ENCODE data around the gene FAM9A.

The FAM9A gene

GRCh38 chrX:8801041-8801599, at the start of gene FAM9A:
Gene FAM9A (minus strand): TSS chrX:8801383. CDS start chrX:8800171, 1,212 bp downstream.
- DNase-seq, result no peak

- DNase-seq, result no peak
Measured at GRCh38 chrX:8850478-8850877, 49.3 kb upstream of the FAM9A start.

GRCh38 chrX:8849945-8850344, 48.8 kb upstream of the FAM9A start:
- no peak for DNase-seq

GRCh38 chrX:8849458-8849857, 48.3 kb upstream of the FAM9A start:
- no peak for DNase-seq

GRCh38 chrX:8848911-8849310, 47.7 kb upstream of the FAM9A start:
- DNase-seq, result no peak

GRCh38 chrX:8848441-8848840, 47.3 kb upstream of the FAM9A start:
- DNase-seq, result no peak

GRCh38 chrX:8847360-8847759, 46.2 kb upstream of the FAM9A start:
- DNase-seq, result no peak

GRCh38 chrX:8846266-8846665, 45.1 kb upstream of the FAM9A start:
- no peak for DNase-seq

GRCh38 chrX:8845469-8845868, 44.3 kb upstream of the FAM9A start:
- DNase-seq, result no peak

GRCh38 chrX:8845060-8845459, 43.9 kb upstream of the FAM9A start:
- DNase-seq, result no peak

GRCh38 chrX:8844157-8844556, 43.0 kb upstream of the FAM9A start:
- no peak for DNase-seq

GRCh38 chrX:8841911-8842310, 40.7 kb upstream of the FAM9A start:
- no peak for DNase-seq

- no peak for DNase-seq
Measured at GRCh38 chrX:8834392-8834791, 33.2 kb upstream of the FAM9A start.

- DNase-seq, result no peak
Measured at GRCh38 chrX:8832582-8833378, 31.6 kb upstream of the FAM9A start.

- no peak for DNase-seq
Measured at GRCh38 chrX:8823698-8824097, 22.5 kb upstream of the FAM9A start.

GRCh38 chrX:8822002-8822401, 20.8 kb upstream of the FAM9A start:
- DNase-seq, result no peak

GRCh38 chrX:8820910-8821527, 19.8 kb upstream of the FAM9A start:
- DNase-seq, result no peak

GRCh38 chrX:8815460-8816065, 14.4 kb upstream of the FAM9A start:
- DNase-seq, result no peak

GRCh38 chrX:8813036-8813435, 11.9 kb upstream of the FAM9A start:
- no peak for DNase-seq

GRCh38 chrX:8811611-8812010, 10.4 kb upstream of the FAM9A start:
- no peak for DNase-seq

GRCh38 chrX:8808661-8809060, 7.5 kb upstream of the FAM9A start:
- no peak for DNase-seq

- no peak for DNase-seq
Measured at GRCh38 chrX:8805974-8806373, 4.8 kb upstream of the FAM9A start.

GRCh38 chrX:8805046-8805445, 3.9 kb upstream of the FAM9A start:
- DNase-seq, result no peak

GRCh38 chrX:8803326-8803725, 2.1 kb upstream of the FAM9A start:
- no peak for DNase-seq

All from GF-D8 (cell line).